Thoracic aorta (tissue), 2 donors: ENCODE results near the gene FADS6. TPM values are rescaled to one million over a fixed set of nuclear protein-coding genes. Genes with fewer than 3 reads are reported as not detected.

ENCODE experiments used
- ATAC-seq: fragments of 150-250 bp; one replicate; pipeline ENCODE4 v1.8.0; 2017; ENCODE audit warnings: low read depth; ENCODE audit not compliant: insufficient number of reproducible peaks, low FRiP score
- DNase-seq: peaks from one replicate; pipeline ENCODE4 v3.0.0-alpha.2; 2020; ENCODE audit warnings: low spot score
- H3K27ac ChIP-seq, 2 donors: fragments of 200-600 bp; sonication (generic); 1 replicate in 1 of 2; 2 replicates in 1 of 2; pipeline ENCODE4 v1.5.1; 2016; ENCODE audit warnings: mild to moderate bottlenecking in 2 of 2, moderate library complexity in 2 of 2
- H3K27me3 ChIP-seq: fragments of 200-600 bp; sonication (generic); replicated peaks from 2 replicates; pipeline ENCODE4 v1.6.0; 2016; ENCODE audit warnings: mild to moderate bottlenecking; ENCODE audit not compliant: insufficient read depth
- H3K36me3 ChIP-seq: fragments of 200-600 bp; sonication (generic); one replicate; pipeline ENCODE4 v1.5.1; 2016
- H3K4me1 ChIP-seq, 2 donors: fragments of 200-600 bp; sonication (generic); 1 replicate in 1 of 2; 2 replicates in 1 of 2; pipeline versions ENCODE4 v1.5.1 to v1.6.0; 2016; ENCODE audit warnings: low read depth in 2 of 2, mild to moderate bottlenecking in 1 of 2; ENCODE audit not compliant: control insufficient read depth in 1 of 2
- H3K4me3 ChIP-seq: fragments of 200-600 bp; sonication (generic); 2 replicates; pipeline ENCODE4 v1.5.1; 2016; ENCODE audit warnings: mild to moderate bottlenecking
- H3K9me3 ChIP-seq: fragments of 200-600 bp; sonication (generic); 2 replicates; pipeline ENCODE4 v1.5.1; 2016
- total RNA-seq, 2 donors: library from RNA; depleted of rRNA; stranded (reverse); fragments of >200 nt; gene quantifications; one replicate each; pipeline versions ENCODE4 v1.1.0 to v1.2.3, GENCODE V29; 2016
- TF ChIP-seq, protein P1 (sequence below): fragments of 200-600 bp; sonication (generic); IDR thresholded peaks from one replicate; pipeline ENCODE4 v1.5.1; 2019; ENCODE audit warnings: antibody characterized with exemption

FADS6 gene
- total RNA-seq, 2 donors from 2014 or later: not detected

DNA sequence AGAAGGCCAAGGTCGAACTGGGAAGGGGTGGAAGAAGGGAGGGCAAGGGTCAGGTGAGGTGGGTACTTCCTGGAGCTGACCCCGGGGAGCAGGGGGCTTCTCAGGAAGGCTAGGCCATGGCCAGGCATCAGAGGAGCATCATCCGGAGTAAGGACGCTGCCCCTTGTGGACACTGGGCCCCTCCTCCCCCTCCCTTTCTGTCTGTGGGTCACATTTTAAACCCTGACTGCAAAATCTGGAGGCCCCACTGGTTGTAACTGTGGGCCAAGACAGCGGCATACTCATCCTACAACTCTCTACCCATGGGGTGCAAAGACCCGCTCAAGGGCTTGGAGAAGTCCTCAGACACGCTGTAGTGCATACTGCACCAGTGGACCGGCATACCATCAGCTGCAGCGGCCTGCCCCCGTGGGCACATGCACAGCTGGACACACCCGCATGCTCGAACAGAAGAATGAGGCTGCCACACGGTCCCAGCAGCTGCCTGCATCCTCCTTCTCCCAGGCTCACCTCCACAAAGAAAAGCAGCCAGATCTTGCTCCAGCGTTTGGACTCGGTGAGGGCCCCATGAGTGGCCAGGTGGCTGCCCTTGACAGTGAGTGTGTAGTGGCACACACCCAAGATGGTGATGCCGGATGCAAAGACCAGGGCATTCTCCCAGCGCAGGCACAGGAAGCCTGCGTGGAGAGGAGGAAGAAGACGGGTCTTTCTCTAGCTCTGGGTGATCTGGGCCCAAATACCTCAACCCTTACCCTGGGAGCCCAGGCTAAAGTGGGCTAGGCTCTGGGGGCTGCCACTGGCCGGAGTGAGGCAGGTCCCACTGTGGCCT, 1.2 kb downstream of the FADS6 start:
- DNase-seq (no peak), ATAC-seq (no peak)
- no peak overlapping the region for H3K27ac ChIP-seq
- peaks cover 0 to 9% of the 10 kb centered on the region in 2 donors for H3K4me1 ChIP-seq
- TF ChIP-seq, protein P1, sequence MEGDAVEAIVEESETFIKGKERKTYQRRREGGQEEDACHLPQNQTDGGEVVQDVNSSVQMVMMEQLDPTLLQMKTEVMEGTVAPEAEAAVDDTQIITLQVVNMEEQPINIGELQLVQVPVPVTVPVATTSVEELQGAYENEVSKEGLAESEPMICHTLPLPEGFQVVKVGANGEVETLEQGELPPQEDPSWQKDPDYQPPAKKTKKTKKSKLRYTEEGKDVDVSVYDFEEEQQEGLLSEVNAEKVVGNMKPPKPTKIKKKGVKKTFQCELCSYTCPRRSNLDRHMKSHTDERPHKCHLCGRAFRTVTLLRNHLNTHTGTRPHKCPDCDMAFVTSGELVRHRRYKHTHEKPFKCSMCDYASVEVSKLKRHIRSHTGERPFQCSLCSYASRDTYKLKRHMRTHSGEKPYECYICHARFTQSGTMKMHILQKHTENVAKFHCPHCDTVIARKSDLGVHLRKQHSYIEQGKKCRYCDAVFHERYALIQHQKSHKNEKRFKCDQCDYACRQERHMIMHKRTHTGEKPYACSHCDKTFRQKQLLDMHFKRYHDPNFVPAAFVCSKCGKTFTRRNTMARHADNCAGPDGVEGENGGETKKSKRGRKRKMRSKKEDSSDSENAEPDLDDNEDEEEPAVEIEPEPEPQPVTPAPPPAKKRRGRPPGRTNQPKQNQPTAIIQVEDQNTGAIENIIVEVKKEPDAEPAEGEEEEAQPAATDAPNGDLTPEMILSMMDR: no peak
- no peaks in the 10 kb centered on the region for H3K9me3 ChIP-seq
- no peak overlapping the region for H3K4me3 ChIP-seq
- no peaks in the 10 kb centered on the region for H3K27me3 ChIP-seq
- no peaks in the 10 kb centered on the region for H3K36me3 ChIP-seq

DNA sequence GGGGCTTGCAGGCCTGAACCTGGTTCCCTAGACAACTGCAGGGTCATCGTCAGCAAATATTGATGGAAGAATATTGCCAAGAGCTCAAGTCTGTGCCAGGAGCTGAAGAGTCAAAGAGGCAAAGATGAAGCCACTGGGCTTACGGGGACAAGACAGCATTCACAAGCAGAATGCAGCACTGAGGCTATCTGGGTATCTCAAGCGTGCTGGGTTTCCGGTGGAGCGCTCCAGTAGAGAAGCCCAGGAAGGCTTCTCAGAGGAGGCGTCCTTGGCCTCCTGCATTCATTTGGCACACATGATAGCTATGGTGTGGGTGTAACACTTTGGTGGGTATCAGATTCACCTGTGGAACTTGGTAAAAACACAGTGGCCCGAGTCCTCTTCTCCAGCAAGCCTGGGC, 2.9 kb downstream of the FADS6 start:
- DNase-seq: no peak
- no peak overlapping the region for H3K27ac ChIP-seq
- TF ChIP-seq, protein P1: no peak
- no peaks in the 10 kb centered on the region for H3K9me3 ChIP-seq
- peaks cover 0 to 9% of the 10 kb centered on the region in 2 donors for H3K4me1 ChIP-seq
- no peaks in the 10 kb centered on the region for H3K36me3 ChIP-seq
- ATAC-seq: no peak
- H3K4me3 ChIP-seq: no peak overlapping the region
- H3K27me3 ChIP-seq: no peaks in the 10 kb centered on the region

DNA sequence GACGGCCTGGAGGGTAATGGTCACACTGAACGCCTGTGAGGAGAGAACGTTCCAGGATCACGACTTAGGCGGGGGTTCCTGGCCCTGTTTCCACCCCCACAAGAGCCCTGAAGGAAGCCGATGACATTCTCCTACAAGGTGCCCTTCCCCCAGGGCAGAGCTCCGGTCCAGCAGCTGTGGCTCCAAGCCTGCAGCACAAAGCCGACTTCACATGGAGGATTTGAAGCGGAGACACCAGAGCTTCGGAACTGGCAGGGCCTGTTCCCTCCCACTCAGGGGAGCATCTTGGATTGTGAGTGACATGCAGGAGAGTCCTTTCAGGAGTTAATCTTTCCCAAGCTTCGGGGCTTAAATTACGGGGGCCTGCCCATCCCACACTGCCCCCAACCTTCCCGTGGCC, 5.0 kb downstream of the FADS6 start:
- Histone ChIP-seq H3K9me3 (no peaks in the 10 kb centered on the region), H3K27me3 (no peaks in the 10 kb centered on the region), H3K4me3 (no peak overlapping the region), H3K4me1 (peaks cover 0 to 7% of the 10 kb centered on the region in 2 donors), H3K36me3 (no peaks in the 10 kb centered on the region), H3K27ac (no peak overlapping the region)
- TF ChIP-seq, protein P1: no peak
- no peak for DNase-seq
- no peak for ATAC-seq

DNA sequence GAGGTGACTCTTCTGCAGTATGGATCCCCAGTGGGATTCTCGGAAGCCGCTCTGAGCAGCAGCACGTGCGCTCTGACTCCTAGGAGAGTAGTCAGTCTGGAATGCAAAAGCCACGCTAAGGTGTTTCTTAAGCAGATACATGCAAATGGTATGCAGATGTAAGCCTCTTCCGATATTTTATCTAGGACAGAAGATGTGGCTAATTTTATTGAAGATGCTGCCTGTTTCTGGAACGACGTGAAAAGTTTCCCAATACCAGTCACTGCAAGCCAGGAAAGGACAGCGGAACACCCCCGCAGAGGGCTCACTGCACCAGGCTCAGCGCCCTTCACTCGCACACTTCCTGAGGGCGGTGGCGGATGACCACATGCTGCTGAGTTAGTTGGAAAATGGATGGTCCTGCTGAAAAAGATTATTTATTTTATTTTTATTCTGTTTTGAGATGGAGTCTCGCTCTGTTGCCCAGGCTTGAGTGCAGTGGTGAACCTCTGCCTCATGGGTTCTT, 10.1 kb downstream of the FADS6 start:
- TF ChIP-seq, protein P1: no peak
- Histone ChIP-seq H3K4me3 (no peak overlapping the region), H3K4me1 (no peaks in the 10 kb centered on the region), H3K27ac (no peak overlapping the region), H3K36me3 (no peaks in the 10 kb centered on the region), H3K9me3 (no peaks in the 10 kb centered on the region), H3K27me3 (no peaks in the 10 kb centered on the region)
- DNase-seq (no peak), ATAC-seq (no peak)

DNA sequence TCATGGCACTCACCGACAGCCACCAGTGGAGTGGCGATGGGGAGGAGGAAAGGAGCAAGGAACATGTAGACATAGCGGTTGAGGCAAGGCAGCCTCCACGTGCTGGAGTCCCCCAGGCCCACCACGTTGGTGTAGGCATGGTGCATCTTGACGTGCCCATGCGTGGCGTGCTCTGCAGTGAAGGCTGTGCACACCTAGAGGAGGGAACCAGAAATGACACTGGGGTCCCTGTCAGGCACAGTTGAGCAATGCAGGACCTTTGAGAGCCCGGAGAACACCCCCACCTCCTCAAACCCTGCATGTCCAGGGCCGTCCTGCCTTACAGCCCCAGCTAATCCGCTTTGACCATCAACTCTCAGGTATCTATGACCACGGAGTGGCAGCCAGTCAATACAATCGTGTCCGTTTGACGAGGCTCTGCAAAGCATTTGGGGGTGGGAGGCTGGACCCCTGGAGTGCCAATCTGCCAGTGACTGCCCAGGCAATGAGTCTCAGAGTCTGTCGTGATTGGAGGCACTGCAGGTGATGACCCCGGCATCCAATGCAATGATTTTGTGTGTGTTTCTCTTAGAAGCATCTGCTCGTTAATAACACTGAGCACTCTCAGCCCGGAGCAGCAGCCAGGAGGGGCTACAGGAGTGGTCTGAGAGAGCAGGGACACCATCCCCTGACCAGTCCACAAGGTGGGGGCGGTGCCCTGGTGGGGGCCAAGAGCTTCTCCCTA, 10.8 kb downstream of the FADS6 start:
- no peaks in the 10 kb centered on the region for H3K36me3 ChIP-seq
- TF ChIP-seq, protein P1: no peak
- no peak overlapping the region for H3K4me3 ChIP-seq
- ATAC-seq (no peak), DNase-seq (no peak)
- H3K4me1 ChIP-seq: no peaks in the 10 kb centered on the region
- no peaks in the 10 kb centered on the region for H3K9me3 ChIP-seq
- no peak overlapping the region for H3K27ac ChIP-seq
- no peaks in the 10 kb centered on the region for H3K27me3 ChIP-seq
